HG03280 (cell line): ENCODE data around the gene IL17C.
A peak's percentile ranks its signal among the peaks of the same experiment; 100 is the strongest.

Source experiments
- ATAC-seq: cut with Tn5 transposase; IDR thresholded peaks from one replicate; pipeline ENCODE4 v1.9.1; 2021; ENCODE audit warnings: mild to moderate bottlenecking, moderate library complexity; ENCODE audit not compliant: unreplicated experiment

The IL17C gene

DNA sequence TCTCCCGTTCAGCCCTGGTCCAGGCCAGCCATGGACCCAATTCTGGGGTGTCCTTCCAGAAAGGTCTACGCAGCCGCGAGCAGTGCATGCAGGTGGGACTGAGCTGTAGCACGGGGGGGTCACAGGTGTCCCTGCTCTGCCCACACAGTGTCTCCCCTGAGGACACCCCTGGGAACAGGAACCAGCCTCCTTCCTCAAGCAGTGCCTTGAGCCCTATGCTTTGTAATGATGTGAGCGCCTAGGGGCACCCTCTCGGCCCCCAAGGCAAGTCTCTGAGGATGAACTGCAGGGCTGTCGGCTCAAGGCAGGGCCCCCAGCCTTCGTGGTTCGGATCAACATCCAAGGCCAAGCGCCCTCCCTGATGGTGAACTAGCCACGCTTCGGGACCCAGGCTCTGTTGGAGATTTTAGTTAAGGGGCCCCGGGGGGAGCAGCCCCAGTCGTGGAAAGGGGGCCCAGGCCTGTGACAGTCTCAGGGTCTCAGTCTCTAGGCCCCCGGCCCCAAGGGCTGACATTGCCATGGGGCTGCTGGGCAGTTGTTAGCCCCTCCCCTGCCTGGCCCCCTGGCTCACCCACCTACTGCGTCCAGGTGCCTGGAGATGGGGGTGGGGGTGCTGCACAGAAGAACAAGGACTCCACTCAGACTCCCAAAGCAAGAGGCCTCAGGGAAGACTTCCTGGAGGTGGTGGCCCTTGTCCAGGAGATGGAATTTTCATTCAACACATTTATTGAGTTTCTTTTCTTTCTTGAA is 2.3 kb downstream of the IL17C start:
- ATAC-seq, result no peak

DNA sequence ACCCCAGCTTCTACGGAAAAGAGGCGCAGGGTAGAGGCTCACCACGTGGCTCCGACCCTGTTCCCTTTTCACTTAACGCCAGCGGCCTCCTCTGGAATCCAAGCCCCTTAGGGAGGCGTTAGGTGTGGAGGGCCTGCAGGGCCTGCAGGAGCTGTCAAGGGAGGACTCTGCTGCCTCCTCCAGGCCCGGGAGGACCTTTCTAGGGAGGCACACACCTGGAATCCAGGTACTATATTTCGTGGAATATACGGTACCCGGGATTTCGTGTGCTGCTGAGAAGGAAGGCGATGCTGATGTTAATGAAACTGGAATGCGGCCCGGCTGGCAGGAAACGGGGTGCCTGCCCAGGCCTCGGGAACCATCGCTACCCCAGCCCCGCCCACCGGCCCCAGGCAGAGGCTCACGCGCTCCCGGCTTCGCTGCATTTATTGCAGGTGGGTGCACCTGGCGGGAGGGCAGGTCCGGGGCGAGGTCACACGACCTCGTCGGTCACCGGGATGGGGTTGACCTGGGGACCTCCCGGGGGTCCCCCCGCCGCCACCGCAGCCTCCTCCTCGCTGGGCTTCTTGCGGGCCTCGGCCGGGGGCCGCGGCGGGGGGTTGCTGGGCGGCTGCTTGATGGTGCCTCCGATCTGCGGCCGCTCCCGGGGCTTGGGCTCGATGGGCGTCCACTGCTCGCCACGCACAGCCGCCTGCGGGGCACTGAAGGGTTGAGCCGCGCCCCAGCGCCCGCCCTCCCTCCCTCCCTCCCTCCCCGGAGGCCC is 4.7 kb downstream of the IL17C start:
- no peak for ATAC-seq

- no peak for ATAC-seq
Observed at GRCh38 chr16:88643644-88643932, 5.2 kb downstream of the IL17C start.

DNA sequence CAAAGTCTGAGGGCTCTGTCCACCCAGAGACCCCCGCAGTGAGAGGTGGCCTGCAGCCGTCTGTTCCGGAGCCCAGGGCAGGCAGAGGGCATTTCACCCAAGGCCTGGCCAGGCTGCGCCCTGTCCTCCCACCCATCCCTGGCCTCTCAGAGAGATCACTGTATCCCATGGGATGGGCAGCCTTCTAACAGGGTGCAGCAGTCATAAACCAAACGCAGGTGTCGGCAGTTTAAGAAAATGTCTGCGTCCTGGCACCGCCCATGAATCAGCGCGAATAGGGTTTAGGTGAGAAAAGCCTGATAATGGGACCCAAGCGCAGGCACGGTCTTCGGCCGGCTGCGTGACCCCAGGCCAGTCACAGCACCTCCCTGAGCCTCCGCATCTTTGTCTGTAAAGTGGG is 7.1 kb downstream of the IL17C start:
- no peak for ATAC-seq

GRCh38 chr16:88645941-88646340 is 7.6 kb downstream of the IL17C start:
- no peak for ATAC-seq

GRCh38 chr16:88646345-88647034 is 8.1 kb downstream of the IL17C start:
- no peak for ATAC-seq

GRCh38 chr16:88647178-88648070 is 9.1 kb downstream of the IL17C start:
- no peak for ATAC-seq

- ATAC-seq, result no peak
Observed at GRCh38 chr16:88649195-88649923, 11.0 kb downstream of the IL17C start.

GRCh38 chr16:88649924-88650748 is 11.8 kb downstream of the IL17C start:
- peak; percentile 13 for ATAC-seq

DNA sequence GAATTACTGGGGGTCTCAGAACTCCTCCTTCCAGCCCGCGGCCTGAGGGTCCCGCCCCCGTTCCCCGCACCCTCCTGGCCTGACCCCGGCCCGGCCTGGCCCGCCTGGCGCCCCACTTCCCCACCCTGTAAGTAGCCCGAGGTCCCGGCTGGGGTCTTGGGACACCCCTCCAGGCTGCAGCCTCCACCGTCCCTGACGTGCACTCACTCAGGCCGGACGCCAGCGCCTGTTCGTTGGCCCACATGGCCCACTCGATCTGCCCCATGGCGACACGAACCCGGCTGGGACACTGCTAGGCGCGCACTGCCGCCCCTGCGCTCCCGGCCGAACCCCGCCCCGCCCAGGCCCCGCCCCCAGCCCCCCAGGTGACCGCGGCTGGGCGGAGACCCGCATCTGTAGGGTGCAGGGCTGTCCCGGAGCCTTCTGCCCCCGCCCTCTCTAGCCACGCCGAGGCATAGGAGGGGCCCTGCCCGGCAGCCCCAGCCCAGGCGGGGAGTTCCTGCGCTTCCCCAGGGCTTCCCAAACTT is 12.4 kb downstream of the IL17C start, which contains the start of gene CYBA:
TSS of gene CYBA (minus strand) at position 305 of the 527 bp plus-strand sequence. CDS start at position 265, 40 bp downstream.
- peak; percentile 75 for ATAC-seq

- ATAC-seq, result peak; percentile 73
Observed at GRCh38 chr16:88651276-88651988, 13.1 kb downstream of the IL17C start.

DNA sequence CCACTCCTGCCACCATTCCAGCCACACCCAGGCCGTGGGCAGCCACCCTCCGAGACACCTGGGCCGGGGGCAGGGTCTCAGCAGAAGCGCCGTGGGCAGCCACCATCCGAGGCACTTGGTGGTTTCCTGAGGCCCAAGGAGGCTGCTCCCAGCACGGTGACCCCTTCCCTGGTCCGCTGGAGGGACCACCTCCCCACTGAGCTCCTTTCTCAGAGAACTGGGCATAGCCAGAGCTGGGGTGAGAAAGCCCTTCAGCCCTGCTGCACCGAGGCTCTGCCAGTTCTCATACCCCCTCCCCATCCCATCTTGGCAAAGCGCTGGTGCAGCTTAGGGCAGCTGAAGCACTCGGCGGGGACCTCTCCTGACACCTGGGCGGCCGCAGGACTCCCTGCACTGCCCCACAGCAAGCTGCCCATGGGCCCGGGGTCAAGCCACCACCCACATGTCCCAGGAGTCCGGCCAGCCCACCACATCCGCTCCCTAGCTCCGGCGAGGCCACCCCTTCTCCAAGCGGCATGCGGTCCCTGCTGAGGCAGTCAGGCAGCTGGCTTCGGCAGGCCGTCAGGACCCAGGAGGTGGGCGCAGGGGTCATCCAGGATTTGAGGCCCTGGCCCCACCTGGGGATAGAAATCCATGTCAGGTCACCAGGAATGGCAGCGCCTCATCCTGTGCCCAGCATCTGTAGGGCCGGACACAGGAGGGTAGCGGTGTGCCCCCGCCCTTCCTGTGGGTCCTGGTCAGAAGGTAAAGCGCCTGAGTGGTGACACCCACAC is 13.8 kb downstream of the IL17C start:
- no peak for ATAC-seq

GRCh38 chr16:88652762-88653063 is 14.3 kb downstream of the IL17C start:
- ATAC-seq, result no peak

- ATAC-seq, result no peak
Observed at GRCh38 chr16:88653101-88653500, 14.7 kb downstream of the IL17C start.

- ATAC-seq, result no peak
Observed at GRCh38 chr16:88653596-88654362, 15.4 kb downstream of the IL17C start.

- ATAC-seq, result no peak
Observed at GRCh38 chr16:88654363-88655052, 16.1 kb downstream of the IL17C start.
